HepG2 (cell line): ENCODE measurements around the gene RRBP1. TPM values are rescaled to one million over a fixed set of nuclear protein-coding genes. Genes with fewer than 3 reads are reported as not detected.

Experiments used
- CHCHD3 ChIP-seq: sonication (generic); formaldehyde crosslinking; IDR thresholded peaks from 2 replicates; pipeline ENCODE4 v1.8.0; 2022; ENCODE audit warnings: mild to moderate bottlenecking, missing genetic modification reagents, moderate library complexity
- FOXK2 ChIP-seq: fragments of 450-650 bp; IDR thresholded peaks from 2 replicates; pipeline ENCODE4 v1.6.1; 2016
- HMG20B ChIP-seq: conservative IDR thresholded peaks from 2 replicates; pipeline ENCODE4 v1.6.1; 2016; ENCODE audit warnings: missing genetic modification reagents, missing compliant biosample characterization
- HNRNPK ChIP-seq: fragments of 200-400 bp; formaldehyde crosslinking; IDR thresholded peaks from 2 replicates; pipeline ENCODE4 v1.6.1; 2018; ENCODE audit warnings: low read length, low read depth, moderate library complexity, mild to moderate bottlenecking; ENCODE audit not compliant: poor library complexity, severe bottlenecking
- HNRNPL ChIP-seq: fragments of 200-400 bp; formaldehyde crosslinking; IDR thresholded peaks from 2 replicates; pipeline ENCODE4 v1.6.1; 2017; ENCODE audit warnings: mild to moderate bottlenecking, low read depth, low read length
- KDM5B ChIP-seq: sonication (generic); formaldehyde crosslinking; IDR thresholded peaks from 2 replicates; pipeline ENCODE4 v1.4.0; 2020; ENCODE audit warnings: missing genetic modification reagents, mild to moderate bottlenecking, borderline replicate concordance
- MED8 ChIP-seq: sonication (generic); formaldehyde crosslinking; IDR thresholded peaks from 2 replicates; pipeline ENCODE4 v1.8.1; 2023; ENCODE audit warnings: mild to moderate bottlenecking, missing genetic modification reagents; ENCODE audit not compliant: insufficient replicate concordance
- MYNN ChIP-seq: sonication (generic); formaldehyde crosslinking; IDR thresholded peaks from 2 replicates; pipeline ENCODE4 v1.4.0; 2020; ENCODE audit warnings: mild to moderate bottlenecking, low read depth, missing genetic modification reagents
- PAF1 ChIP-seq: IDR thresholded peaks from 2 replicates; pipeline ENCODE4 v1.6.1; 2016; ENCODE audit warnings: missing genetic modification reagents, missing compliant biosample characterization
- RAD51 ChIP-seq: fragments of 450-650 bp; IDR thresholded peaks from 2 replicates; pipeline ENCODE4 v1.6.1; 2016; ENCODE audit warnings: borderline replicate concordance
- RXRB ChIP-seq: IDR thresholded peaks from 2 replicates; pipeline ENCODE4 v1.6.1; 2016; ENCODE audit warnings: borderline replicate concordance, missing genetic modification reagents, missing compliant biosample characterization
- SNAI1 ChIP-seq: sonication (generic); formaldehyde crosslinking; IDR thresholded peaks from 2 replicates; pipeline ENCODE4 v1.5.0; 2020; ENCODE audit warnings: mild to moderate bottlenecking, missing genetic modification reagents, borderline replicate concordance
- SP140L ChIP-seq: sonication (generic); formaldehyde crosslinking; IDR thresholded peaks from 2 replicates; pipeline ENCODE4 v1.4.0; 2020; ENCODE audit warnings: missing genetic modification reagents, borderline replicate concordance
- ZFP1 ChIP-seq: IDR thresholded peaks from 2 replicates; pipeline ENCODE4 v1.6.1; 2016
- ZNF180 ChIP-seq: sonication (generic); formaldehyde crosslinking; IDR thresholded peaks from 2 replicates; pipeline ENCODE4 v1.4.0; 2020; ENCODE audit warnings: low read depth, missing genetic modification reagents, borderline replicate concordance
- ZNF251 ChIP-seq: sonication (generic); formaldehyde crosslinking; IDR thresholded peaks from 2 replicates; pipeline ENCODE4 v1.9.0; 2021; ENCODE audit warnings: mild to moderate bottlenecking, missing genetic modification reagents
- ZNF383 ChIP-seq: sonication (generic); formaldehyde crosslinking; IDR thresholded peaks from 2 replicates; pipeline ENCODE4 v1.4.0; 2020; ENCODE audit warnings: missing genetic modification reagents, mild to moderate bottlenecking, borderline replicate concordance
- ZNF530 ChIP-seq: sonication (generic); formaldehyde crosslinking; IDR thresholded peaks from 2 replicates; pipeline ENCODE4 v1.5.0; 2020; ENCODE audit warnings: low read depth, mild to moderate bottlenecking, missing genetic modification reagents
- ZNF549 ChIP-seq: sonication (generic); formaldehyde crosslinking; IDR thresholded peaks from 2 replicates; pipeline ENCODE4 v1.5.0; 2020; ENCODE audit warnings: missing genetic modification reagents
- ZNF720 ChIP-seq: sonication (generic); formaldehyde crosslinking; IDR thresholded peaks from 2 replicates; pipeline ENCODE4 v1.4.0; 2020; ENCODE audit warnings: missing genetic modification reagents
- polyA plus RNA-seq, 8 experiments: library from polyadenylated mRNA; depleted of rRNA in 3 of 8; stranded (reverse) in 7 of 8; unstranded in 1 of 8; fragments of >200 nt; fragmentation: Illumina TruSeq in 4 of 8; extraction: Trizol in 4 of 8; gene quantifications; 2 replicates each; pipeline versions ENCODE4 v1.2.1 to v1.2.3, GENCODE V29; 2011 to 2016; ENCODE audit warnings: low read depth in 4 of 8, missing spikeins in 1 of 8, mixed read lengths in 1 of 8; ENCODE audit not compliant: insufficient read depth in 1 of 8
- total RNA-seq, 5 experiments: library from RNA; depleted of rRNA; stranded (reverse); fragments of >200 nt; fragmentation: Illumina TruSeq; extraction: Trizol; gene quantifications; 2 replicates each; pipeline ENCODE4 v1.2.3, GENCODE V29; 2016; ENCODE audit warnings: low read depth in 1 of 5
- TF ChIP-seq, protein P1 (sequence below): sonication (generic); formaldehyde crosslinking; IDR thresholded peaks from 2 replicates; pipeline ENCODE4 v1.4.0; 2020; ENCODE audit warnings: missing genetic modification reagents
- TF ChIP-seq, protein P2 (sequence below): sonication (generic); formaldehyde crosslinking; IDR thresholded peaks from 2 replicates; pipeline ENCODE4 v1.5.0; 2020; ENCODE audit warnings: missing genetic modification reagents
- TF ChIP-seq, protein P3 (sequence below): sonication (generic); formaldehyde crosslinking; IDR thresholded peaks from 2 replicates; pipeline ENCODE4 v1.4.0; 2020; ENCODE audit warnings: missing genetic modification reagents

Gene RRBP1
- total and polyA plus RNA-seq, 2 of the 13 experiments (the other 11 are each of a cell fraction or from before 2014, with no cell fraction given): 150 to 222 TPM

DNA sequence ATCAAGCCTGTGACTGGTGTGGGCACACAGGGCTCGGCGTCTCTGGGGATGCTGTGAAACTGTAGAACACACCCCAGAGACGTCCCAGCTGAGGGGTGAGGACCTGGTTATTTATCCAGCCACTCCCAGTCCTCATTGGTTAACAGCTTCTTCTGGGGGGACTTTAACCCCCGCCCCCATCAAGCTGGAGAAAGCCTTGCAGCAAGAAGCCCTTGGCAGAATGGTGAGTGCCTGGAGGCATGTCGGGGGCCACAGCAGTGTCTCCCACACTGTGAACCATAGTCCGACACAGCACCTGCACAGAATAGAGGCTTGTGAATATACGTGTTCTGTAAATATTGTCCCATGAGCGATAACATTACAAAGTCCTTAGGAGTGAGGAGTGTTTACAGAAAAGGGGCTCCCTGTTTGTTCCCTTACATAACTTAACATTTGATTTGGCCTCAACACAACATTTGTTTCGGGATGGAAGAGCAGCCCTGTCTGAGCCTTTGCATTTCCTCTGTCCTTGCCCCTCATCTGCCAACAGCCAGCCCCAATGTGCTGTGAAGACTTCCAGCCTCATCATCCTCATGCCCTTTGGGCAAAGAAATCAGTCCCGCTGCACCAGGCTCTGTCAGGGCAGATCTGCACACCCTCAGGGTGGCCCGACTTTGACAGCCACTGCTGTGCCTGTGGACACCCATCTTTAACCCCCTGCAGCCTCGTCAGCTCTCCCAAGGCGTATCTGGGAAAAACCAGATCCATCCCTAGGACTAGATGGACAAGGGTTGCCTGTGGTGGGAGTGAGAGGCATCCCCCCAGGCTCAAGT, 2.2 kb upstream of the RRBP1 start (continued):
- TF ChIP-seq ZNF530 (CRISPR knock-in tag) (no peak), CHCHD3 (CRISPR knock-in tag) (no peak), ZNF720 (0 out of 2 replicates have a peak, but pooled peaks have one; percentile 18), RXRB (CRISPR knock-in tag) (peak; percentile 98), ZFP1 (CRISPR knock-in tag) (peak; percentile 97), PAF1 (CRISPR knock-in tag) (no peak), HNRNPL (peak; percentile 73), ZNF383 (no peak), ZNF180 (peak; percentile 80; the same call in 1 of the 2 replicates), SP140L (peak; percentile 89; the same call in 1 of the 2 replicates), KDM5B (peak; percentile 27), HNRNPK (no peak), RAD51 (no peak), MED8 (CRISPR knock-in tag) (no peak), FOXK2 (peak; percentile 73; the same call in 1 of the 2 replicates), HMG20B (CRISPR knock-in tag) (peak; percentile 98), ZNF549 (CRISPR knock-in tag) (no peak), ZNF251 (CRISPR knock-in tag) (no peak), SNAI1 (CRISPR knock-in tag) (peak; percentile 58; the same call in 1 of the 2 replicates), MYNN (CRISPR knock-in tag) (peak; percentile 76; the same call in 1 of the 2 replicates)
- TF ChIP-seq, protein P1, sequence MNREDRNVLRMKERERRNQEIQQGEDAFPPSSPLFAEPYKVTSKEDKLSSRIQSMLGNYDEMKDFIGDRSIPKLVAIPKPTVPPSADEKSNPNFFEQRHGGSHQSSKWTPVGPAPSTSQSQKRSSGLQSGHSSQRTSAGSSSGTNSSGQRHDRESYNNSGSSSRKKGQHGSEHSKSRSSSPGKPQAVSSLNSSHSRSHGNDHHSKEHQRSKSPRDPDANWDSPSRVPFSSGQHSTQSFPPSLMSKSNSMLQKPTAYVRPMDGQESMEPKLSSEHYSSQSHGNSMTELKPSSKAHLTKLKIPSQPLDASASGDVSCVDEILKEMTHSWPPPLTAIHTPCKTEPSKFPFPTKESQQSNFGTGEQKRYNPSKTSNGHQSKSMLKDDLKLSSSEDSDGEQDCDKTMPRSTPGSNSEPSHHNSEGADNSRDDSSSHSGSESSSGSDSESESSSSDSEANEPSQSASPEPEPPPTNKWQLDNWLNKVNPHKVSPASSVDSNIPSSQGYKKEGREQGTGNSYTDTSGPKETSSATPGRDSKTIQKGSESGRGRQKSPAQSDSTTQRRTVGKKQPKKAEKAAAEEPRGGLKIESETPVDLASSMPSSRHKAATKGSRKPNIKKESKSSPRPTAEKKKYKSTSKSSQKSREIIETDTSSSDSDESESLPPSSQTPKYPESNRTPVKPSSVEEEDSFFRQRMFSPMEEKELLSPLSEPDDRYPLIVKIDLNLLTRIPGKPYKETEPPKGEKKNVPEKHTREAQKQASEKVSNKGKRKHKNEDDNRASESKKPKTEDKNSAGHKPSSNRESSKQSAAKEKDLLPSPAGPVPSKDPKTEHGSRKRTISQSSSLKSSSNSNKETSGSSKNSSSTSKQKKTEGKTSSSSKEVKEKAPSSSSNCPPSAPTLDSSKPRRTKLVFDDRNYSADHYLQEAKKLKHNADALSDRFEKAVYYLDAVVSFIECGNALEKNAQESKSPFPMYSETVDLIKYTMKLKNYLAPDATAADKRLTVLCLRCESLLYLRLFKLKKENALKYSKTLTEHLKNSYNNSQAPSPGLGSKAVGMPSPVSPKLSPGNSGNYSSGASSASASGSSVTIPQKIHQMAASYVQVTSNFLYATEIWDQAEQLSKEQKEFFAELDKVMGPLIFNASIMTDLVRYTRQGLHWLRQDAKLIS (CRISPR knock-in tag): no peak
- TF ChIP-seq, protein P2, sequence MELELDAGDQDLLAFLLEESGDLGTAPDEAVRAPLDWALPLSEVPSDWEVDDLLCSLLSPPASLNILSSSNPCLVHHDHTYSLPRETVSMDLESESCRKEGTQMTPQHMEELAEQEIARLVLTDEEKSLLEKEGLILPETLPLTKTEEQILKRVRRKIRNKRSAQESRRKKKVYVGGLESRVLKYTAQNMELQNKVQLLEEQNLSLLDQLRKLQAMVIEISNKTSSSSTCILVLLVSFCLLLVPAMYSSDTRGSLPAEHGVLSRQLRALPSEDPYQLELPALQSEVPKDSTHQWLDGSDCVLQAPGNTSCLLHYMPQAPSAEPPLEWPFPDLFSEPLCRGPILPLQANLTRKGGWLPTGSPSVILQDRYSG: no peak; the same call in 1 of the 2 replicates
- TF ChIP-seq, protein P3, sequence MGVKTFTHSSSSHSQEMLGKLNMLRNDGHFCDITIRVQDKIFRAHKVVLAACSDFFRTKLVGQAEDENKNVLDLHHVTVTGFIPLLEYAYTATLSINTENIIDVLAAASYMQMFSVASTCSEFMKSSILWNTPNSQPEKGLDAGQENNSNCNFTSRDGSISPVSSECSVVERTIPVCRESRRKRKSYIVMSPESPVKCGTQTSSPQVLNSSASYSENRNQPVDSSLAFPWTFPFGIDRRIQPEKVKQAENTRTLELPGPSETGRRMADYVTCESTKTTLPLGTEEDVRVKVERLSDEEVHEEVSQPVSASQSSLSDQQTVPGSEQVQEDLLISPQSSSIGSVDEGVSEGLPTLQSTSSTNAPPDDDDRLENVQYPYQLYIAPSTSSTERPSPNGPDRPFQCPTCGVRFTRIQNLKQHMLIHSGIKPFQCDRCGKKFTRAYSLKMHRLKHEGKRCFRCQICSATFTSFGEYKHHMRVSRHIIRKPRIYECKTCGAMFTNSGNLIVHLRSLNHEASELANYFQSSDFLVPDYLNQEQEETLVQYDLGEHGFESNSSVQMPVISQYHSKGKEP (CRISPR knock-in tag): peak; percentile 59; the same call in 1 of the 2 replicates
